Sigmoid colon (tissue), 7 donors: ENCODE data around the gene NRTN. TPM values are rescaled to one million over a fixed set of nuclear protein-coding genes. Genes with fewer than 3 reads are reported as not detected.

Experiments used
- DNase-seq: peaks from one replicate; pipeline ENCODE4 v3.0.0-alpha.2; 2019
- H3K27ac ChIP-seq, 4 donors: fragments of 200-600 bp; sonication (generic); one replicate each; pipeline ENCODE4 v1.5.1; 2016 to 2019; ENCODE audit warnings: mild to moderate bottlenecking in 1 of 4
- H3K27me3 ChIP-seq, 3 donors: fragments of 200-600 bp; sonication (generic); one replicate each; pipeline ENCODE4 v1.5.1; 2019; ENCODE audit warnings: mild to moderate bottlenecking in 1 of 3
- H3K36me3 ChIP-seq, 4 donors: fragments of 200-600 bp; sonication (generic); one replicate each; pipeline ENCODE4 v1.5.1; 2016 to 2019
- H3K4me1 ChIP-seq, 4 donors: fragments of 200-600 bp; sonication (generic); one replicate each; pipeline ENCODE4 v1.5.1; 2017 to 2019
- H3K4me3 ChIP-seq, 4 donors: fragments of 200-600 bp; sonication (generic); one replicate each; pipeline ENCODE4 v1.5.1; 2017 to 2019; ENCODE audit warnings: mild to moderate bottlenecking in 2 of 4, moderate library complexity in 1 of 4
- H3K9me3 ChIP-seq, 4 donors: fragments of 200-600 bp in 3 of 4; sonication (generic) in 3 of 4; one replicate each; pipeline versions ENCODE4 v1.5.1 to v1.6.1; 2013 to 2019
- EP300 ChIP-seq, 4 donors: sonication (generic); formaldehyde crosslinking; IDR thresholded peaks; one replicate each; pipeline ENCODE4 v1.6.1; 2017; ENCODE audit warnings: antibody characterized with exemption in 4 of 4
- POLR2A ChIP-seq, 2 donors: fragments of 450-650 bp; IDR thresholded peaks; one replicate each; pipeline ENCODE4 v1.6.1; 2016; ENCODE audit warnings: antibody characterized with exemption in 2 of 2, mild to moderate bottlenecking in 2 of 2, moderate library complexity in 2 of 2
- POLR2AphosphoS5 ChIP-seq, 4 donors: sonication (generic); formaldehyde crosslinking; IDR thresholded peaks; one replicate each; pipeline ENCODE4 v1.6.1; 2017; ENCODE audit warnings: antibody characterized with exemption in 4 of 4
- WGBS, 2 donors: extraction: QIAGEN DNeasy Blood & Tissue Kit; methylation state at CpG; one replicate each; pipeline ENCODE4 v1.1.7; 2013; 5-methylcytosine and 5-hydroxymethylcytosine counted together
- intact Hi-C: fragments of 100-400 bp; cut with DNase I; formaldehyde crosslinking; loops from one replicate; pipeline ENCODE4 v1.15.1; 2023
- polyA plus RNA-seq, 3 donors: library from polyadenylated mRNA; stranded (reverse); fragments of 200-250 nt; gene quantifications; one replicate each; pipeline ENCODE4 v1.2.3, GENCODE V29; 2013
- total RNA-seq, 4 donors: library from RNA; depleted of rRNA; stranded (reverse); fragments of >200 nt; gene quantifications; one replicate each; pipeline ENCODE4 v1.1.0, GENCODE V29; 2016
- TF ChIP-seq, protein P1 (sequence below), 4 experiments: fragments of 450-650 bp in 3 of 4; fragments of 200-600 bp in 1 of 4; IDR thresholded peaks; one replicate each; pipeline ENCODE4 v1.5.1; 2016 to 2019; ENCODE audit warnings: antibody characterized with exemption in 4 of 4, mild to moderate bottlenecking in 3 of 4, moderate library complexity in 2 of 4
- donor health status: healthy with polysubstance abuse.
- donor health status: Bipolar disorder and iron deficiency.
- donor health status: healthy.

Gene NRTN
- total and polyA plus RNA-seq, 7 donors, result 1.7 to 12.2 (median 6.6) TPM; not detected in 2

DNA sequence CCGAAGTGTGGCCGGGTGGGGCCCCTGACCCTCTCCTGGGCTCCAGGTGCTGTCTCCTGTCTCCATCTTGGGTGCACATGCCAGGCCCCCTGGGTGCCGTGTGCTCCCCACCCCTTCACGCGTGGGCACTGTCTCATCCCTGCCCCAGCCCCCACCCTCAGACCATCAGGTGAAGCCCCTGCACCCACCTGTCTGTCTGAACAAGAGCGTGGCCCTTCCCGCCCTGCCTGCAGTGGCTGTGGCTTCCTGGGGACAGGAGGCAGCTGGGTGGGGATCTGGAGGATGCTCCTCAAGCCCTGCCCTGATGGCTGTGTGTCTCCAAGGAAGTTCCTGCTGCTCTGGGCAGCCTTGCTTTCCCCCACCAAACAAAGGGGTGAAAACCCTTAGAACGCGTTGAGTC, 22.5 kb upstream of the NRTN start:
- no peak for DNase-seq
- intact Hi-C loops, result no loop called here
- no peaks in the 10 kb centered on the region for H3K4me1 ChIP-seq
- no peaks in the 10 kb centered on the region for H3K9me3 ChIP-seq
- no peak overlapping the region for H3K4me3 ChIP-seq
- WGBS, 2 donors, result 75 to 87% methylated on average over 9 of the region's 9 CpGs
- peaks cover 14 to 35% (median 24%) of the 10 kb centered on the region in 4 donors for H3K36me3 ChIP-seq
- H3K27me3 ChIP-seq, result no peaks in the 10 kb centered on the region
- TF ChIP-seq POLR2AphosphoS5 (IDR thresholded peaks at IDR 0.05) (no peak), EP300 (IDR thresholded peaks at IDR 0.05) (no peak), POLR2A (IDR thresholded peaks at IDR 0.05) (no peak)
- TF ChIP-seq, protein P1, sequence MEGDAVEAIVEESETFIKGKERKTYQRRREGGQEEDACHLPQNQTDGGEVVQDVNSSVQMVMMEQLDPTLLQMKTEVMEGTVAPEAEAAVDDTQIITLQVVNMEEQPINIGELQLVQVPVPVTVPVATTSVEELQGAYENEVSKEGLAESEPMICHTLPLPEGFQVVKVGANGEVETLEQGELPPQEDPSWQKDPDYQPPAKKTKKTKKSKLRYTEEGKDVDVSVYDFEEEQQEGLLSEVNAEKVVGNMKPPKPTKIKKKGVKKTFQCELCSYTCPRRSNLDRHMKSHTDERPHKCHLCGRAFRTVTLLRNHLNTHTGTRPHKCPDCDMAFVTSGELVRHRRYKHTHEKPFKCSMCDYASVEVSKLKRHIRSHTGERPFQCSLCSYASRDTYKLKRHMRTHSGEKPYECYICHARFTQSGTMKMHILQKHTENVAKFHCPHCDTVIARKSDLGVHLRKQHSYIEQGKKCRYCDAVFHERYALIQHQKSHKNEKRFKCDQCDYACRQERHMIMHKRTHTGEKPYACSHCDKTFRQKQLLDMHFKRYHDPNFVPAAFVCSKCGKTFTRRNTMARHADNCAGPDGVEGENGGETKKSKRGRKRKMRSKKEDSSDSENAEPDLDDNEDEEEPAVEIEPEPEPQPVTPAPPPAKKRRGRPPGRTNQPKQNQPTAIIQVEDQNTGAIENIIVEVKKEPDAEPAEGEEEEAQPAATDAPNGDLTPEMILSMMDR (IDR thresholded peaks at IDR 0.05), result no peak
- H3K27ac ChIP-seq, result no peak overlapping the region

- intact Hi-C loops, result no loop called here
- Histone ChIP-seq H3K36me3 (peaks cover 22 to 44% (median 33%) of the 10 kb centered on the region in 4 donors), H3K27ac (no peak overlapping the region), H3K4me1 (no peaks in the 10 kb centered on the region), H3K9me3 (no peaks in the 10 kb centered on the region), H3K4me3 (no peak overlapping the region), H3K27me3 (no peaks in the 10 kb centered on the region)
- peak; percentile 63 for DNase-seq
- TF ChIP-seq, protein P1 (IDR thresholded peaks at IDR 0.05), result no peak
- no peak for TF ChIP-seq POLR2AphosphoS5 (IDR thresholded peaks at IDR 0.05)
- TF ChIP-seq EP300 (IDR thresholded peaks at IDR 0.05), result no peak
- TF ChIP-seq POLR2A (IDR thresholded peaks at IDR 0.05), result no peak
- WGBS, 2 donors, result 83 to 89% methylated on average over 48 of the region's 48 CpGs
These were observed 21.6 kb upstream of the NRTN start for GRCh38 chr19:5782945-5783919.

- Histone ChIP-seq H3K27me3 (no peaks in the 10 kb centered on the region), H3K36me3 (peaks cover 33 to 59% (median 46%) of the 10 kb centered on the region in 4 donors), H3K4me3 (no peak within 1 kb of the TSS), H3K4me1 (peaks cover 0 to 1% (median under 1%) of the 10 kb centered on the region in 4 donors), H3K27ac (no peak within 1 kb of the TSS), H3K9me3 (no peaks in the 10 kb centered on the region)
- 89 to 94% methylated on average over 15 of the region's 15 CpGs for WGBS, 2 donors
- TF ChIP-seq POLR2A (IDR thresholded peaks at IDR 0.05) (no peak), EP300 (IDR thresholded peaks at IDR 0.05) (no peak), POLR2AphosphoS5 (IDR thresholded peaks at IDR 0.05) (no peak)
- TF ChIP-seq, protein P1 (IDR thresholded peaks at IDR 0.05), result no peak
- intact Hi-C loops, result no loop called here
- no peak for DNase-seq
These were observed 20.2 kb upstream of the NRTN start, which contains the start of gene PRR22 for GRCh38 chr19:5784581-5785147. PRR22 (minus strand) TSS chr19:5784746; CDS start chr19:5784660, 86 bp downstream.

GRCh38 chr19:5785423-5785822, 19.4 kb upstream of the NRTN start:
- Histone ChIP-seq H3K4me3 (no peak overlapping the region), H3K4me1 (peaks cover 2 to 9% (median 8%) of the 10 kb centered on the region in 4 donors), H3K27ac (no peak overlapping the region), H3K36me3 (peaks cover 36 to 63% (median 49%) of the 10 kb centered on the region in 4 donors), H3K27me3 (no peaks in the 10 kb centered on the region), H3K9me3 (no peaks in the 10 kb centered on the region)
- WGBS, 2 donors, result 94 to 96% methylated on average over 37 of the region's 37 CpGs
- TF ChIP-seq, protein P1 (IDR thresholded peaks at IDR 0.05), result no peak
- no peak for TF ChIP-seq POLR2AphosphoS5 (IDR thresholded peaks at IDR 0.05)
- peak; percentile 62 for DNase-seq
- intact Hi-C loops, result no loop called here
